ENCODE data around the gene SS18L1.
"Not testable (repeated sequence)": the region's sequence is repeated elsewhere in the genome, so short reads cannot be mapped to it uniquely, and the experiment has no call there.

SS18L1 gene

DNA sequence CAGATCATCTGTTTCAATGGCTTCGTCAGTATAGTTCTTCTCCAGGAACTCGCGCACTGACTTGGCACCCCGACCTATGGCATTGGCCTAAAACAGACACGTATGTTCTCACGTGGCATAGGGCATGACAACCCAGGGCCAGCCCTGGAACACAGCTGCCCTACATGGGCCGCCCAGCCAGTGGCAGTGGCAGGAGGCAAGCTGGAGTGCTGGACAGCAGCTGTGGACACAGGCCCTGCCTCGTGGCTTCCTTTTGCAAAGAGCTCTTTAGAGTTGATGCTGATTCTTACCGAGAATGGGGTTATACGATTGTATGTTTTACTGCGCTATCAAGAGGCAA is 5.4 kb upstream of the SS18L1 start:
- DNase-seq = no peak

GRCh38 chr20:62138912-62139311 is 4.7 kb upstream of the SS18L1 start:
- no peak for DNase-seq

DNA sequence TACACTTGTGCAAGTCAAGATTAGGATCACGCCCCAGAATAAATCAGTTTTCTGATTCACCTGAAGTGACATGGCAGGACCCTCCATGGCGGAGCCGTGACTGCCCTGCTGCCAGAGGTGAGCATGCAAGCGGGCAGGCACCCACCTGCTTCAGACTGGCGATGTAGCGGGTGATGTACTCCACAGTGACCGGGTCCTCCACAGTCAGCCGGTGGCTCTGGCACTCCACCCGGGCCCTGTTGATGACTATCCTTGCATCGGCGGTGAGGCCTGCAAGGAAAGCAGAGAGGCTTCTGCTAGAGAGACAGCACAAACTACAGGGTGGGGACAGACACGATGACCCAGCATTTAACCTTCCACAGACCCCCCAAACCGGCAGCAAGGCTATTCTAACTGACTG is 3.9 kb upstream of the SS18L1 start:
- DNase-seq = no peak

- DNase-seq = no peak
Observed at GRCh38 chr20:62141043-62141396, 2.5 kb upstream of the SS18L1 start.

DNA sequence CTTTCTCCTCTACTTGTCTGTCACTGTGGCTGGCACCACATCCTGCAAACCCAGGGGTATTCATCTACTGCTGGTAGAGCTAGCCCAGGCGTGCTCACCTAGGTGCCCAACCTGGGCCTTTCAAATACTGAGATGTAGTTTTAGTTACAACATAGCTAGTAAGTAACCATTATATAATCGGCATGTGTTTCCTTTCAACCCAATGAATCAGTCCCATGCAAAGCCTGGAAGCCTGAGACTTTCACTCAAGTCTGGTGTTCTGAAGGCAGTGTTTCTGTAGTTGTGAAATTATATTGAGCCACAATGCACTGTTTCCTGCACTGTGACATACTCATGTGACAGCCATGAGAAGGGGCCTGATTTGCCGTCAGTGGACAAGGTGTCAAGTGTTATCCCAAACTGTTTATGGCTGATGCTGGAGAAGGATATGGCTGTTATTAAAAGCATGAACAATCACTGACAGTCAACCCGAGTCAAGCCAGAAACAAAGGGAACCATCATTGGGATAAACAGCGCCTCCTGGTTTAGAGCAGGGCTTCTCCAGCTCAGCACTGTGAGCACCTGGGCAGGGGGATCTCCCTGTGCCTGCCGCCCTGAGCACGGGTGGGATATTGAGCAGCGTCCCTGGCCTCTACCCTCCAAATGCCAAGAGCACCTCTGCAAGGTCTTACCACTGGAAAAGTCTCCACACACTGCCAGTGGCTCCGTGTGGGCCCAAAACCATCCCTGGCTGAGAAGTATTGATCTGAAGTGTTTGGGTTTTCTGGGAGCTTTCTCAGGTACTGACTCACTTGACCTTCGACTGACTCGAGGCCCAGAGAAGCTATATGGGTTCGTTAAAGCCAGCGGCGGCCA is 1.9 kb upstream of the SS18L1 start:
- peak in 1 of 2 donors; percentile 22 for DNase-seq

GRCh38 chr20:62142252-62143080 is 1.1 kb upstream of the SS18L1 start:
- DNase-seq = no peak

- DNase-seq = peak; percentile 42 to 50
Observed at GRCh38 chr20:62143957-62144825, 622 bp downstream of the SS18L1 start.

DNA sequence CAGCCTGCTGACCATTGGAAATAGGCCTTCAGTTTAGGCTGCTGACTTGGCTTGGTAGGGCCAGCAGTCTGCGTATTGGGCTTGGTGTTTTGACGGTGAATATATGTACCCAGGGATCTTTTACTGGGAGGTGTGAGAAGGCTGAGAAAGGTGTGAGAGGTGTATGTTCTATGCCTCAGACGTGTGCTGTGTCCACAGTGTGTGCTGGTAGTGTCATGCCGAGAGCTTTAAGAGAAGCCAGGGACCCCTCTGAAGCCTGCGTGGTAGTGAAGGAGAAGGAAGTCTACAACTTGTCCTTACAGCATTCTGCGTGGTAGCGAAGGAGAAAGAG is 2.1 kb downstream of the SS18L1 start:
- no peak for DNase-seq

- DNase-seq = no peak
Observed at GRCh38 chr20:62146019-62146755, 2.6 kb downstream of the SS18L1 start.

- DNase-seq = no peak
Observed at GRCh38 chr20:62147125-62147524, 3.6 kb downstream of the SS18L1 start.

- no peak for DNase-seq
Observed at GRCh38 chr20:62147528-62147927, 4.0 kb downstream of the SS18L1 start.

GRCh38 chr20:62148383-62148782 is 4.8 kb downstream of the SS18L1 start:
- DNase-seq = not testable (repeated sequence)

GRCh38 chr20:62148908-62149314 is 5.3 kb downstream of the SS18L1 start:
- DNase-seq = no peak

DNA sequence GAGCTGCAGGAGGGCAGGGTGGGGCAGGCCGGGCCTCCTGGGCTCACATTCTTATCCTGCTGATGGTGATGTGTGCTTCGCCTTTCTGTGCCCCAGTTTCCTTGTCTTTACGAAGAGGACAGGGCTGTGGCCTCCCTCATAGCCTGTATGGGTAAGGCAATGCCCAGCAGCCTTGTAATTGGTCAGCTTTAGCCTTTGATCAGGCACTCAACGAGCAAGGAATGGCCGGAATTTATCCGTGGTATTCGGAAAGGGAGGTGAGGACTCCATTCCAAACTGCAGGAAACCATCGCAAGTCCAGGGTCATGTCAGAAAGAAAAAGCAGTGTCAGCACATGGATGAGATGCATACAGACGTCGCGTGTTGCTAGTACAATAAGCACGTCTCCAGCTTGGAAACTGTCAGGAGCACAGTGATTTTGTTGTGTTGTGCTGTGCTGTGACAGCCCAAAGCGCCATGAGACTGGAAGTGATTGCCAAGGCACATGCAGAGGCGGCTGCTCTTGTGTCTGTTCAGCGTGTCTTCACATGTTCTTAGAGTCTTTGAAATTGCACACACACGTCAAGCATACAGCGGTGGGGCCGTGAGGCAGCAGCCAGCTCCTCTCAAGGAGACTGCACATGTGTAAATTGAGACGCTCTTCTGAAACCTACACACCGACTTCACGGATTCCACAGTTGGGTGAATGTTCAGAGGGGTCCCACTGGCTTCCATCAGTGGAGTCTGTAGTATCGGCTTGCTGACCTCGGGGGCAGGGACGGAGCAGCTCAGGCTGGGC is 6.2 kb downstream of the SS18L1 start:
- no peak for DNase-seq

DNA sequence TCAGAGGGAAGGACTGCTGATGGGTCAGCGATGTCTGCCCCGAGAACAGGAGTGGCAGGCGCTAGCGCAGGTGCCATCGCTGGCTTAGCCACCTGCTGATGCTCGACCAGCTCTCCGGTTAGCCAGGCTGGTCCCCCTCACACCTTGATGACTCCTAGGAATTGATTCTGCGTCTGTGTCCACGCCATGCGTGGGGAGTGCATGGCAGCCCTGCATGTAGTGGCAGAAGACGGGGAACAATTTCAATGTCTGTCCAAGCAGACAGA is 6.7 kb downstream of the SS18L1 start:
- DNase-seq = no peak

GRCh38 chr20:62151225-62151624 is 7.7 kb downstream of the SS18L1 start:
- no peak for DNase-seq

DNA sequence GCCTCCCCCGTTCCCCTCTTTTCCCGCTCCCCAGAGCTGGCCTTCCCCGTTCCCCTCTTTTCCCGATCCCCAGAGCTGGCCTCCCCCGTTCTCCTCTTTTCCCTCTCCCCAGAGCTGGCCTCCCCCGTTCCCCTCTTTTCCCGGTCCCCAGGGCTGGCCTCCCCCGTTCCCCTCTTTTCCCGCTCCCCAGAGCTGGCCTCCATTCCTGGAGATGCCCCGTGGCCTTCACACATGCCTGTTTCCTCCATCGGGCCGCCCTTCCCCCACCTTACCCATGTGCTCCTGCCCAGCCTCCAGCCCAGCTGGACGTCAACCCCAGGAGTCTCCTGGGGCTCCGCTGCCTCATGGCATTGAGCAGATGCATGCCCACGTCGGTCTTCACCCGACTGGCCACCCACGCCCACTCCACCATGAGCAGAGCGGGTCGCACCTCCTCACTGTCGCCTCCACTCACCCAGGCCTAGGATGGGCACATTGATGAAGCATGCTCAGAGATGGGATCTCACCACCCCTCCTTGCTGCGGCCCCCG is 8.3 kb downstream of the SS18L1 start:
- no peak for DNase-seq

DNA sequence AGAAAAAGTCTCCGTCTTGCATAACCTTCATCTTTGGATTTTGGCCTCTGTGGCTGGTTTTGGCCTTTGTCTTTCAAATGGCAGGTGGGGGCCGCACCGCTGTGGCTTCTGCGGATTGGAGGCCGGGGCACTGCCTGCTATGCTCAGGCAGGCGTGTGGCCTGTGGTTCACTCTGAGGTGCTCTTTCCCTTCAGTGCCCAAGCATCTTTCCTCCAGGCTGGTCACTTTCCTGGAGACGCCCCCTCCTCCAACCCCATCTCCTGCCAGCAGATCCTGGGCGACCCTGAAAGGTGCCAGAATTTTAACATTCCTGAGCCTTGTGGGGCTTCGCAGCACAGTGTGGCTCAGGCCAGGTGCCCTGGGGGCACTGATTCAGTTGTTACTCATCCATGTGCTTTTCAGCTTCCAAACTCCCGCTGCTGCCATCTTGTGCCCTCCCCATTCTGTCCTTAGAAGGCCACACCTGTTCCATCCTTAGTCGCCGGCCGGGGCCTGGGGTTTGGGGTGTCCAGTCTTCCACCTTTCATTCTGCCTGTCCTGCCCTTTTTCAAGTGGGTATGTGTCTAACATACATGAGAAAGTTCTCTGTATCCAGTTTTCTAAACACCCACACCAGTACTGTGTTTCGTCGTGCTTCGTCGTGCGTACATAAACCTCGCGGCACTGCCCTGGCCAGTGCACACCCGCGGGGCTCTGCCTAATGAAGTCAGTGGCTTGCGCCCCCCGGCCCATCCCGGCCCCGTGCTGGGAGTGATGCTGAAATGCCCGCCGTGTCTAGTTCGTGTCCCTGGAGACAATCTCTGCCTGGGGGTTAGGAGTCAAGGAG is 12.1 kb downstream of the SS18L1 start:
- no peak for DNase-seq

GRCh38 chr20:62156254-62156556 is 12.6 kb downstream of the SS18L1 start:
- no peak for DNase-seq

DNA sequence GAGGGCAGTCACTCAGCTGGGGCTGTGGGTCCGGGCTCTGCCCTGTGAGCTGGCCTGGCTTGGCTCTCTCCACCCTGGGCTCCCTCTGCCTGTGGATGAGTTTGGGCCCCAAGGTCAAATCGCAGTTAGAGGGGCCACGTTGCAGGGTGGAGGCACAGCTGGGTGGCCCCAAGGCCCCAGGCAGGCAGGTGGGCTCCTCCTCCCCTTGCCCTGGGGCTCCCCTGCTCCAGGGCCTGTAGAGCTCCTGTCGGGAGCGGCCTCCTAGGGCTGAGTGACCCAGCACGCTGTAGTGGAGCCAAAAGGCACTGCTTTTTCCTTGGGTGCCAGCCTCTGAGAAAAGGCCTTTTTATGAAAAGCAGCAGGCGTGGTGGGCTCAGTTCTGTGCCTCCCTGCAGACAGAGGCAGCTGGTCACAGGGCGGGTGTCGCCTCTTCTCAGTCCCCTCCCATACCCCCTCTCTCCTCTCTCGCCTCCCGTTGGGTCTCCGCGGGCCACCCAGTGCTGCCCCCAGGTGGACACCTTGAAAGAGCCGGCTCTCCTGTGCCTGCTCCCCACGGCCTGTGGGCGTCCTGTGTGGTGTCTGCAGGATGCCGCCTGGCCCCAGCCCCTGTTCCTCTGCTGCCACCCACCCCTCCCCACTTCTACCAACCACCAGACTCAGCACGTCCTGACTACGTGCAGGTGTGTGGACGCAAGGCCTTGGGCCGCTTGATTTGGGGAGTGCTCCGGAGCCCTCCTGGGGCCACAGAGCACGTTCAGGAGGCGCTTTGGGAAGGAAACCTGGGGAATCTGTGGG is 13.2 kb downstream of the SS18L1 start:
- peak; percentile 76 to 78 for DNase-seq

All from CD4-positive, alpha-beta T cell treated with Interleukin-1 beta for 1 hour (primary cell).